GM08714 (cell line): ENCODE data around the gene PGBD5.

Experiments used
- H3K4me3 ChIP-seq: fragments of 200-500 bp; sonication (Bioruptor generic); 2 replicates; pipeline ENCODE4 v1.5.1; 2014; ENCODE audit warnings: mild to moderate bottlenecking, low read length, inconsistent platforms
- ZNF274 ChIP-seq: IDR thresholded peaks from 2 replicates; pipeline ENCODE4 v1.6.1; 2012; ENCODE audit warnings: mild to moderate bottlenecking, low read depth, low read length

Gene PGBD5

GRCh38 chr1:230382001-230382491 is 44.1 kb downstream of the PGBD5 start:
- no peak overlapping the region for H3K4me3 ChIP-seq
- TF ChIP-seq ZNF274, result no peak

- TF ChIP-seq ZNF274, result no peak
- no peak overlapping the region for H3K4me3 ChIP-seq
These were observed 44.5 kb downstream of the PGBD5 start for GRCh38 chr1:230381585-230381984.

- TF ChIP-seq ZNF274, result no peak
- no peak overlapping the region for H3K4me3 ChIP-seq
These were observed 45.1 kb downstream of the PGBD5 start for GRCh38 chr1:230381049-230381467.

GRCh38 chr1:230379928-230380327 is 46.2 kb downstream of the PGBD5 start:
- H3K4me3 ChIP-seq, result no peak overlapping the region
- TF ChIP-seq ZNF274, result no peak

GRCh38 chr1:230379462-230379861 is 46.7 kb downstream of the PGBD5 start:
- TF ChIP-seq ZNF274, result no peak

GRCh38 chr1:230377851-230378250 is 48.3 kb downstream of the PGBD5 start:
- no peak overlapping the region for H3K4me3 ChIP-seq
- TF ChIP-seq ZNF274, result no peak

More at GRCh38 chr1:230379462-230379861, 46.7 kb downstream of the PGBD5 start:
- H3K4me3 ChIP-seq, result no peak overlapping the region

GRCh38 chr1:230377324-230377723 is 48.8 kb downstream of the PGBD5 start:
- no peak overlapping the region for H3K4me3 ChIP-seq
- no peak for TF ChIP-seq ZNF274

- TF ChIP-seq ZNF274, result no peak
- H3K4me3 ChIP-seq, result no peak overlapping the region
These were observed 49.8 kb downstream of the PGBD5 start for GRCh38 chr1:230376296-230376695.

GRCh38 chr1:230375780-230376179 is 50.4 kb downstream of the PGBD5 start:
- no peak overlapping the region for H3K4me3 ChIP-seq
- no peak for TF ChIP-seq ZNF274

- no peak for TF ChIP-seq ZNF274
- no peak overlapping the region for H3K4me3 ChIP-seq
These were observed 51.0 kb downstream of the PGBD5 start for GRCh38 chr1:230375147-230375546.

- TF ChIP-seq ZNF274, result no peak
- no peak overlapping the region for H3K4me3 ChIP-seq
These were observed 54.0 kb downstream of the PGBD5 start for GRCh38 chr1:230371923-230372703.

- no peak overlapping the region for H3K4me3 ChIP-seq
These were observed 56.0 kb downstream of the PGBD5 start for GRCh38 chr1:230370109-230370508.

GRCh38 chr1:230368871-230369270 is 57.3 kb downstream of the PGBD5 start:
- no peak overlapping the region for H3K4me3 ChIP-seq
- TF ChIP-seq ZNF274, result no peak

More at GRCh38 chr1:230370109-230370508, 56.0 kb downstream of the PGBD5 start:
- TF ChIP-seq ZNF274, result no peak

GRCh38 chr1:230368363-230368762 is 57.8 kb downstream of the PGBD5 start:
- H3K4me3 ChIP-seq, result no peak overlapping the region
- TF ChIP-seq ZNF274, result no peak

- no peak for TF ChIP-seq ZNF274
- no peak overlapping the region for H3K4me3 ChIP-seq
These were observed 59.6 kb downstream of the PGBD5 start for GRCh38 chr1:230366504-230366915.

- H3K4me3 ChIP-seq, result no peak overlapping the region
- no peak for TF ChIP-seq ZNF274
These were observed 60.3 kb downstream of the PGBD5 start for GRCh38 chr1:230365723-230366307.
